GM12801 (cell line): ENCODE measurements around the gene PRDM12.

Source experiments
- CTCF ChIP-seq: IDR thresholded peaks from one replicate; pipeline ENCODE4 v1.5.1; 2011; ENCODE audit warnings: control low read depth; ENCODE audit not compliant: insufficient read length; ENCODE audit errors: extremely low read depth

Gene PRDM12

DNA sequence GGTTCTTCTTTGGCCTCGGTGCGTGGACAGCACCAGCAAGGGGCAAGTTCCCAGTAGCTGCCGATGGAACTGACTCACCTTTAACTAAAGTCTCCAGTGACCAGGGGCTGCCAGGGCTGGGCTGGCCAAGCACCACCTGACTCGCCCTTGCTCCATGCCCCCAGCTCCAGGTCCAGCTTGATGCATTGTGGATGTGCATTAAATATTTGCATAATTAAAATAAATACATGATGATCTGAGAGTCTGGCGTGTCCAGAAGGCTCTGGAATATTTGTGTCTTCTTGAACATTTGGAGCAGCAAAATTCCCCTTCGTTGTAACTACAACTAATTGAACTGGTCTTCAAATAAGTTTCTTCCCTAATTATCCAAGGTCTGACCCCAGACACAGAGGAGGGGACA lies 9.5 kb upstream of the PRDM12 start:
- TF ChIP-seq CTCF: no peak

GRCh38 chr9:130658893-130659698 lies 5.3 kb upstream of the PRDM12 start:
- TF ChIP-seq CTCF: no peak

DNA sequence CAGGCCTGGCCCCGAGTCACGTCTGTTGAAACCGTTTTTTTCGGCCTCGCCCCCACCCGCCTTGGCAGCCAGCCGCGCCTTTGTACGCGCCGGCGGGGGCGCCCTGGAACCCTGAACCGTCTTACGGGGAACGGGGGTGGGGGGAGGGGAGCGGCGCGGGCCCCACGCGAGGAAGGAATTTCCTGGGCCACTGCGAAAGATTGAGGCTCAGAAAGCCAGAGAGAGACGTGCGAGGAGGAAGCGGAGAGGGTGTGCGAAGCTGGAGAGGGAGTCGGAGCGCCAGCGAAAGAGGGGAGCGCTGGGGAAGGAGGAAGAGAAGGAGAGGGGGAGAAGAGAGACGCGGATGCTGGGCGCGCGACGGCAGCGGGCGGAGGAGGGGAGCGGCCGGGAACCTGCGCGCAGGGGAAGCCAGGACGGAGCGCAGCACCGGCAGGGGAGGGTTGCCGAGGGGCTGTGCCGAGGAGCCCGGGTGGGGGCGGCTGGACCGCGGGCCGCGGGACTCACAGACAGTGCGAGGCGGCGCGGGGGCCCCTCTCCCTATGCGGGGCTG lies 4.6 kb upstream of the PRDM12 start:
- TF ChIP-seq CTCF: no peak

DNA sequence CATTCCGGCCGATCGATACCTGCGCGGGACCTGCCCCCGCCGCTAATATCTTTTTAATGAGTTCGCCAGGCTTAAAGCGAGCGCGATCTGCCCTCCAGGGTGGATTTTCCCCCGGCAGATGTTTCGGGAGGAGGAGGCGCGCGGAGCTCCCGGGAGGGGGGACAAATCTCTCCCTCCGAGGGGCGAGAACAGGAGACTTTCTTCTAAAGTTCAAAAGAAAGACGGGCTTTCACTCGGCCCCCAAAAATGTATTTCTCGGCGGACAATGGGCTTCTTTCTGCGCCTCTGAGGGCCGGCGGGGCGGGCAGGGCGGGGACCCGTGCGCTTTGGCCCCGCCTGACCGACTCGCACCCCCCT lies 4.1 kb upstream of the PRDM12 start:
- TF ChIP-seq CTCF: no peak

- no peak for TF ChIP-seq CTCF
Observed at GRCh38 chr9:130660683-130661450, 3.5 kb upstream of the PRDM12 start.

GRCh38 chr9:130661451-130662098 lies 2.8 kb upstream of the PRDM12 start:
- TF ChIP-seq CTCF: no peak
